ENCODE results near the gene SH3BGRL2. TPM values are rescaled to one million over a fixed set of nuclear protein-coding genes. Genes with fewer than 3 reads are reported as not detected.

Gene SH3BGRL2
- total RNA-seq (2022; extraction: Qiagen RNA extraction) = 0.32 to 0.39 TPM (median 0.36 TPM) in 5 replicates

GRCh38 chr6:79630883-79631692 lies at the start of gene SH3BGRL2:
TSS of gene SH3BGRL2 (plus strand) at chr6:79631329. CDS start at chr6:79631462, 133 bp downstream.

Other genes with a start within 250 kb of the SH3BGRL2 start
- gene LCA5, start 93.9 kb upstream of the SH3BGRL2 start, total RNA-seq (2022; extraction: Qiagen RNA extraction) = 0.39 to 0.95 TPM (median 0.61 TPM) in 5 replicates